ENCODE measurements around the gene SPDYE2B.
A peak's percentile ranks its signal among the peaks of the same experiment; 100 is the strongest.
"Not testable (repeated sequence)": the region's sequence is repeated elsewhere in the genome, so short reads cannot be mapped to it uniquely, and the experiment has no call there.

Gene SPDYE2B

GRCh38 chr7:102647813-102648212 is 2.3 kb upstream of the SPDYE2B start:
- not testable (repeated sequence) for DNase-seq

- not testable (repeated sequence) for DNase-seq
Observed at GRCh38 chr7:102664765-102665164, 14.6 kb downstream of the SPDYE2B start.

GRCh38 chr7:102666850-102667249 is 16.7 kb downstream of the SPDYE2B start:
- not testable (repeated sequence) for DNase-seq

GRCh38 chr7:102667523-102667922 is 17.4 kb downstream of the SPDYE2B start:
- DNase-seq: not testable (repeated sequence)

GRCh38 chr7:102671166-102671955 is 21.2 kb downstream of the SPDYE2B start, which contains the start of gene POLR2J2:
POLR2J2 (minus strand) TSS chr7:102671663; CDS start chr7:102671601, 62 bp downstream.
- peak; percentile 90 for DNase-seq

GRCh38 chr7:102671956-102672307 is 21.8 kb downstream of the SPDYE2B start:
- DNase-seq: not testable (repeated sequence)

GRCh38 chr7:102673447-102674067 is 23.4 kb downstream of the SPDYE2B start:
- DNase-seq: not testable (repeated sequence)

GRCh38 chr7:102675545-102675944 is 25.4 kb downstream of the SPDYE2B start:
- DNase-seq: not testable (repeated sequence)

- DNase-seq: not testable (repeated sequence)
Observed at GRCh38 chr7:102680780-102681179, 30.7 kb downstream of the SPDYE2B start.

GRCh38 chr7:102682560-102682959 is 32.4 kb downstream of the SPDYE2B start:
- not testable (repeated sequence) for DNase-seq

GRCh38 chr7:102688299-102689036 is 38.3 kb downstream of the SPDYE2B start:
- DNase-seq: not testable (repeated sequence)

GRCh38 chr7:102689436-102690282 is 39.5 kb downstream of the SPDYE2B start:
- DNase-seq: not testable (repeated sequence)

- not testable (repeated sequence) for DNase-seq
Observed at GRCh38 chr7:102690602-102691001, 40.5 kb downstream of the SPDYE2B start.

- DNase-seq: not testable (repeated sequence)
Observed at GRCh38 chr7:102694008-102694407, 43.9 kb downstream of the SPDYE2B start.

- DNase-seq: not testable (repeated sequence)
Observed at GRCh38 chr7:102695033-102695552, 45.0 kb downstream of the SPDYE2B start.

- DNase-seq: not testable (repeated sequence)
Observed at GRCh38 chr7:102696009-102696408, 45.9 kb downstream of the SPDYE2B start.

GRCh38 chr7:102697642-102698512 is 47.8 kb downstream of the SPDYE2B start:
- not testable (repeated sequence) for DNase-seq

GRCh38 chr7:102698962-102699750 is 49.0 kb downstream of the SPDYE2B start:
- DNase-seq: not testable (repeated sequence)

All from islet precursor cell (in vitro differentiated cells).